H1 (cell line): ENCODE results near the gene GADD45A. TPM values are rescaled to one million over a fixed set of nuclear protein-coding genes. Genes with fewer than 3 reads are reported as not detected.

Source experiments
- CTCF ChIA-PET: fragments of 300-600 bp; sonication (Branson Sonifier 250); formaldehyde crosslinking; loops from one replicate; lab custom pipeline; 2021; ENCODE audit not compliant: partially characterized antibody; lab: Charles Lee
- POLR2A ChIA-PET: fragments of 300-600 bp; sonication (Branson Sonifier 250); formaldehyde crosslinking; loops from one replicate; lab custom pipeline; 2021; ENCODE audit warnings: inconsistent platforms; ENCODE audit not compliant: partially characterized antibody; lab: Charles Lee
- DNase-seq, 2 experiments: peaks; one replicate each; pipeline versions ENCODE4 v3.0.0 to v3.0.0-alpha.2; 2010 to 2022; ENCODE audit warnings: low spot score in 2 of 2, low read depth in 1 of 2, mixed read lengths in 1 of 2
- FAIRE-seq: peaks from 2 replicates; lab custom pipeline; 2011; peaks lifted over from hg19 to GRCh38; lab: Jason Lieb, UNC
- H2AFZ ChIP-seq: 2 replicates; pipeline ENCODE4 v1.8.1; 2012; ENCODE audit warnings: low read length, inconsistent platforms
- H2AK5ac ChIP-seq: 2 replicates; pipeline ENCODE4 v1.6.1; 2013; ENCODE audit warnings: low read depth, low read length
- H2BK120ac ChIP-seq: replicated peaks from 2 replicates; pipeline ENCODE3; 2013; ENCODE audit warnings: low read depth, low read length, inconsistent platforms
- H2BK12ac ChIP-seq: 2 replicates; pipeline ENCODE4 v1.6.1; 2013; ENCODE audit warnings: low read depth, low read length
- H2BK15ac ChIP-seq: 2 replicates; pipeline ENCODE4 v1.6.1; 2013; ENCODE audit warnings: low read length
- H2BK20ac ChIP-seq: 2 replicates; pipeline ENCODE4 v1.6.1; 2013; ENCODE audit warnings: low read length
- H2BK5ac ChIP-seq: 2 replicates; pipeline ENCODE4 v1.6.1; 2013; ENCODE audit warnings: low read depth, low read length
- H3K14ac ChIP-seq: 2 replicates; pipeline ENCODE4 v1.6.1; 2013; ENCODE audit warnings: inconsistent platforms; ENCODE audit not compliant: insufficient read length
- H3K18ac ChIP-seq: 2 replicates; pipeline ENCODE4 v1.6.1; 2013; ENCODE audit warnings: low read length; ENCODE audit errors: extremely low read depth
- H3K23ac ChIP-seq: 2 replicates; pipeline ENCODE4 v1.6.1; 2013; ENCODE audit warnings: inconsistent platforms; ENCODE audit not compliant: insufficient read length
- H3K23me2 ChIP-seq: 2 replicates; pipeline ENCODE4 v1.6.1; 2013; ENCODE audit warnings: low read depth, low read length
- H3K27ac ChIP-seq: 2 replicates; pipeline ENCODE4 v1.6.1; 2011; ENCODE audit warnings: low read depth, low read length, inconsistent platforms
- H3K27me3 ChIP-seq, 4 experiments: replicated peaks in 1 of 4; 1 replicate in 1 of 4; 2 replicates in 3 of 4; pipeline versions ENCODE4 v1.6.1 to v1.8.1; 2011 to 2013; ENCODE audit warnings: low read length in 3 of 4, mild to moderate bottlenecking in 3 of 4, inconsistent platforms in 2 of 4, mixed read lengths in 2 of 4, moderate library complexity in 1 of 4; ENCODE audit not compliant: control insufficient read depth in 3 of 4, insufficient read depth in 3 of 4; ENCODE audit errors: extremely low read depth in 1 of 4
- H3K36me3 ChIP-seq, 4 experiments: 2 replicates each; pipeline versions ENCODE4 v1.6.1 to v1.8.1; 2011 to 2013; ENCODE audit warnings: mild to moderate bottlenecking in 4 of 4, low read length in 3 of 4, moderate library complexity in 2 of 4, control low read depth in 1 of 4, inconsistent platforms in 1 of 4; ENCODE audit not compliant: insufficient read depth in 4 of 4, control insufficient read depth in 2 of 4
- H3K4ac ChIP-seq: replicated peaks from 2 replicates; pipeline ENCODE3; 2013; ENCODE audit warnings: low read length, low read depth, mixed read lengths, inconsistent platforms; ENCODE audit not compliant: insufficient read length
- H3K4me1 ChIP-seq, 4 experiments: replicated peaks in 1 of 4; 1 replicate in 1 of 4; 2 replicates in 3 of 4; pipeline versions ENCODE4 v1.6.1 to v1.8.1; 2011 to 2013; ENCODE audit warnings: low read length in 3 of 4, inconsistent platforms in 2 of 4, mixed read lengths in 1 of 4; ENCODE audit not compliant: insufficient read depth in 4 of 4, control insufficient read depth in 3 of 4
- H3K4me2 ChIP-seq, 2 experiments: 2 replicates each; pipeline versions ENCODE4 v1.6.1 to v1.8.1; 2011 to 2013; ENCODE audit warnings: low read depth in 2 of 2, low read length in 2 of 2, control low read depth in 1 of 2, inconsistent platforms in 1 of 2, mild to moderate bottlenecking in 1 of 2; ENCODE audit not compliant: insufficient read depth in 1 of 2
- H3K4me3 ChIP-seq, 4 experiments: fragments of 200-600, 300-600 bp in 1 of 4; sonication (generic), shearing (Covaris generic), sonication (Bioruptor Twin) in 1 of 4; 2 replicates each; pipeline versions ENCODE4 v1.5.1 to v1.8.1; 2011 to 2016; ENCODE audit warnings: low read length in 4 of 4, low read depth in 3 of 4, control low read depth in 2 of 4, inconsistent platforms in 2 of 4, mild to moderate bottlenecking in 2 of 4, mixed read lengths in 1 of 4, moderate library complexity in 1 of 4; ENCODE audit not compliant: insufficient read depth in 2 of 4; ENCODE audit errors: extremely low read depth in 1 of 4
- H3K56ac ChIP-seq: replicated peaks from 2 replicates; pipeline ENCODE3; 2013; ENCODE audit warnings: low read depth, mild to moderate bottlenecking, mixed read lengths, low read length, inconsistent platforms; ENCODE audit not compliant: insufficient read length
- H3K79me1 ChIP-seq: 2 replicates; pipeline ENCODE4 v1.6.1; 2013; ENCODE audit warnings: low read depth, low read length, control low read depth
- H3K79me2 ChIP-seq, 2 experiments: 2 replicates each; pipeline versions ENCODE4 v1.6.1 to v1.8.1; 2012 to 2013; ENCODE audit warnings: low read length in 2 of 2, mild to moderate bottlenecking in 2 of 2, inconsistent platforms in 1 of 2; ENCODE audit not compliant: insufficient read depth in 2 of 2, control insufficient read depth in 1 of 2
- H3K9ac ChIP-seq, 4 experiments: replicated peaks in 1 of 4; 1 replicate in 1 of 4; 2 replicates in 3 of 4; pipeline versions ENCODE4 v1.6.1 to v1.8.1; 2011 to 2013; ENCODE audit warnings: low read depth in 3 of 4, low read length in 3 of 4, control low read depth in 2 of 4, mild to moderate bottlenecking in 2 of 4, moderate library complexity in 2 of 4, inconsistent platforms in 1 of 4; ENCODE audit errors: extremely low read depth in 1 of 4
- H3K9me3 ChIP-seq, 2 experiments: 2 replicates each; pipeline versions ENCODE4 v1.6.1 to v1.8.1; 2012 to 2013; ENCODE audit warnings: mild to moderate bottlenecking in 2 of 2, moderate library complexity in 2 of 2, control low read depth in 1 of 2, inconsistent platforms in 1 of 2, low read depth in 1 of 2, low read length in 1 of 2, mixed read lengths in 1 of 2; ENCODE audit not compliant: insufficient read depth in 2 of 2
- H4K20me1 ChIP-seq, 2 experiments: replicated peaks in 1 of 2; 2 replicates each; pipeline versions ENCODE3 to v1.8.1; 2011 to 2013; ENCODE audit warnings: inconsistent platforms in 2 of 2, low read length in 2 of 2, mild to moderate bottlenecking in 1 of 2; ENCODE audit not compliant: insufficient read depth in 2 of 2, control insufficient read depth in 1 of 2
- H4K5ac ChIP-seq: 2 replicates; pipeline ENCODE4 v1.6.1; 2013; ENCODE audit warnings: low read length, low read depth, mixed read lengths, inconsistent platforms; ENCODE audit not compliant: insufficient read length
- H4K8ac ChIP-seq: 2 replicates; pipeline ENCODE4 v1.8.0; 2013; ENCODE audit warnings: mild to moderate bottlenecking, moderate library complexity, low read length, inconsistent platforms; ENCODE audit not compliant: insufficient read depth; ENCODE audit errors: extremely low read depth
- H4K91ac ChIP-seq: replicated peaks from 2 replicates; pipeline ENCODE3; 2013; ENCODE audit warnings: low read length, mixed read lengths, inconsistent platforms; ENCODE audit not compliant: insufficient read length
- BCL11A ChIP-seq, 2 experiments: IDR thresholded peaks; one replicate each; pipeline ENCODE4 v1.6.1; 2011; ENCODE audit warnings: low read depth in 2 of 2, low read length in 2 of 2, mild to moderate bottlenecking in 2 of 2
- CTBP2 ChIP-seq: IDR thresholded peaks from 2 replicates; pipeline ENCODE4 v1.7.0; 2011; ENCODE audit warnings: borderline replicate concordance, mild to moderate bottlenecking, moderate library complexity, mixed read lengths, low read length; ENCODE audit not compliant: insufficient read depth, insufficient read length
- FOSL1 ChIP-seq: IDR thresholded peaks from 2 replicates; pipeline ENCODE4 v1.6.1; 2011; ENCODE audit warnings: mild to moderate bottlenecking, low read depth, low read length, moderate library complexity; ENCODE audit not compliant: insufficient read depth
- GTF2F1 ChIP-seq: IDR thresholded peaks from 2 replicates; pipeline ENCODE4 v1.6.1; 2012; ENCODE audit warnings: low read depth, low read length, improper control_type of control experiment, borderline replicate concordance
- HDAC2 ChIP-seq, 2 experiments: fragments of 300-600 bp in 1 of 2; sonication (generic) in 1 of 2; IDR thresholded peaks; 2 replicates each; pipeline ENCODE4 v1.6.1; 2011 to 2012; ENCODE audit warnings: low read depth in 2 of 2, low read length in 2 of 2, mild to moderate bottlenecking in 2 of 2, moderate library complexity in 2 of 2, borderline replicate concordance in 1 of 2, inconsistent platforms in 1 of 2
- JUND ChIP-seq: IDR thresholded peaks from 2 replicates; pipeline ENCODE4 v1.6.1; 2011; ENCODE audit warnings: mild to moderate bottlenecking, improper control_type of control experiment, low read length
- KDM1A ChIP-seq: fragments of 200-600, 300-600 bp; sonication (generic); IDR thresholded peaks from 2 replicates; pipeline ENCODE4 v1.7.1; 2016; ENCODE audit warnings: mild to moderate bottlenecking, low read length, borderline replicate concordance
- NRF1 ChIP-seq: IDR thresholded peaks from 2 replicates; pipeline ENCODE4 v1.6.1; 2011; ENCODE audit warnings: mild to moderate bottlenecking, low read depth, low read length, improper control_type of control experiment
- POLR2AphosphoS5 ChIP-seq: IDR thresholded peaks from 2 replicates; pipeline ENCODE4 v1.6.1; 2011; ENCODE audit warnings: low read depth, low read length
- SP1 ChIP-seq: IDR thresholded peaks from 2 replicates; pipeline ENCODE4 v1.6.1; 2011; ENCODE audit warnings: low read depth, low read length
- TAF1 ChIP-seq: IDR thresholded peaks from 2 replicates; pipeline ENCODE4 v1.6.1; 2011; ENCODE audit warnings: mild to moderate bottlenecking, low read depth, low read length
- TEAD4 ChIP-seq: IDR thresholded peaks from 2 replicates; pipeline ENCODE4 v1.6.1; 2012; ENCODE audit warnings: low read depth, low read length, inconsistent platforms, mixed read lengths
- ZNF274 ChIP-seq: IDR thresholded peaks from 2 replicates; pipeline ENCODE4 v1.7.0; 2012; ENCODE audit warnings: low read length, borderline replicate concordance; ENCODE audit errors: extremely low read depth
- WGBS, 2 experiments: shearing (Covaris generic) in 1 of 2; methylation state at CpG; one replicate each; pipeline versions ENCODE4 v1.1.6 to v1.1.7; 2013 to 2015; ENCODE audit warnings: low lambda C conversion rate in 2 of 2, mixed read lengths in 2 of 2, inconsistent platforms in 1 of 2, low coverage in 1 of 2, missing lambda C conversion rate in 1 of 2; ENCODE audit not compliant: insufficient replicate concordance in 2 of 2, insufficient coverage in 1 of 2, insufficient read length in 1 of 2; ENCODE audit errors: extremely low coverage in 1 of 2, missing lambda C conversion rate in 1 of 2; 5-methylcytosine and 5-hydroxymethylcytosine counted together
- polyA plus RNA-seq, 7 experiments: library from polyadenylated mRNA; depleted of rRNA in 3 of 7; stranded (reverse) in 5 of 7; unstranded in 2 of 7; fragments of >200 nt in 5 of 7; fragments of 200-250 nt in 2 of 7; gene quantifications; 1 replicate in 5 of 7; 2 replicates in 1 of 7; 4 replicates in 1 of 7; pipeline versions ENCODE4 v1.2.1 to v1.2.3, GENCODE V29; 2011 to 2013; ENCODE audit warnings: missing spikeins in 2 of 7, mixed read lengths in 2 of 7
- total RNA-seq: library from RNA; stranded (reverse); fragmentation: NEBNext Ultra II Directional; extraction: Animal tissue kit (Norgen Biotek cat#: 25700); gene quantifications from 2 replicates; pipeline ENCODE4 v1.2.1, GENCODE V29; 2021

GADD45A gene
- total and polyA plus RNA-seq, 2 of the 8 experiments (the other 6 are each of a cell fraction or from before 2014, with no cell fraction given) = 7.6 to 15.6 TPM

- Histone ChIP-seq H3K56ac (no peak overlapping the region), H2AK5ac (no peak overlapping the region), H3K18ac (no peak overlapping the region), H2BK12ac (no peak overlapping the region), H2BK20ac (no peak overlapping the region), H3K27ac (no peak overlapping the region), H3K4me3 (no peak overlapping the region), H4K20me1 (peaks cover 0 to 2% of the 10 kb centered on the region in 2 experiments), H3K4me1 (peaks cover 0 to 4% (median 0%) of the 10 kb centered on the region in 4 experiments; a peak in 1 of 7 replicates), H4K5ac (no peak overlapping the region), H3K4me2 (no peak overlapping the region), H3K14ac (no peak overlapping the region), H3K79me1 (no peaks in the 10 kb centered on the region), H3K36me3 (no peaks in the 10 kb centered on the region), H2AFZ (no peak overlapping the region), H3K4ac (no peak overlapping the region), H2BK5ac (no peak overlapping the region), H3K23me2 (no peaks in the 10 kb centered on the region), H4K91ac (no peak overlapping the region), H3K27me3 (peaks cover 0 to 1% (median 0%) of the 10 kb centered on the region in 4 experiments; a peak in 1 of 7 replicates), H2BK120ac (no peak overlapping the region), H3K23ac (no peak overlapping the region), H3K79me2 (no peaks in the 10 kb centered on the region), H3K9me3 (no peaks in the 10 kb centered on the region), H2BK15ac (no peak overlapping the region), H3K9ac (no peak overlapping the region), H4K8ac (no peak overlapping the region)
- DNase-seq (no peak), FAIRE-seq (no peak)
- WGBS, 2 experiments = 79% methylated on average over 7 of the region's 7 CpGs; no CpG with 5 or more reads in 1 of the 2 experiments
- ChIA-PET CTCF (interaction anchor here (0.7 to 5.8 kb wide), 7 partner anchors 25 to 177 kb away, joined by 3 to 40 read pairs (median 3); no protein-coding TSS in a partner anchor), POLR2A (no interaction called here)
- TF ChIP-seq FOSL1 = no peak
- no peak for TF ChIP-seq HDAC2 (IDR thresholded peaks at IDR 0.05; ENCODE audit: borderline replicate concordance in 1 of 2, low read depth in 2 of 2, low read length in 2 of 2)
- no peak for TF ChIP-seq TEAD4
- TF ChIP-seq NRF1 = no peak
- no peak for TF ChIP-seq BCL11A (IDR thresholded peaks at IDR 0.05; ENCODE audit: low read depth in 2 of 2, low read length in 2 of 2)
- TF ChIP-seq GTF2F1 = no peak
- no peak for TF ChIP-seq ZNF274
- TF ChIP-seq TAF1 = no peak
- no peak for TF ChIP-seq JUND
- no peak for TF ChIP-seq POLR2AphosphoS5
- TF ChIP-seq KDM1A = no peak
- no peak for TF ChIP-seq SP1
- TF ChIP-seq CTBP2 = no peak
These were observed 26.3 kb downstream of the GADD45A start for GRCh38 chr1:67711158-67711854.
